HG03378 (cell line): ENCODE measurements around the gene PLEKHG4.

Experiments
- ATAC-seq: cut with Tn5 transposase; IDR thresholded peaks from one replicate; pipeline ENCODE4 v1.9.1; 2021; ENCODE audit warnings: mild to moderate bottlenecking, moderate library complexity; ENCODE audit not compliant: unreplicated experiment

Gene PLEKHG4

GRCh38 chr16:67317853-67318252 lies 38.5 kb downstream of the PLEKHG4 start:
- ATAC-seq, result no peak

DNA sequence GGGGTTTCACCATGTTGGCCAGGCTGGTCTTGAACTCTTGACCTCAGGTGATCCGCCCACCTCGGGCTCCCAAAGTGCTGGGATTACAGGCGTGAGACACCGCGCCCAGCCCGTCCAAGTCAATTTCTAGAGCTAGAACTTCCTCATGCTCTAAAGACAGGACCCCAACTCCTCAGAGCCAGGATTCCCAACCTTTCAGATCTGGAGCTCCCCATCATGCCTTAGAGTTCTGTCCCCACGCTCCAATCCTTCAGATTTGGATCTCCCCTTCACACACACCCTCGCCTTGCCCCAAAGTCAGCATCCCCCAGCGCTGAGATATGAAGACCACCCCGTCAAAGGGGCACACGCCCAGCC lies 46.8 kb downstream of the PLEKHG4 start:
- ATAC-seq, result no peak

DNA sequence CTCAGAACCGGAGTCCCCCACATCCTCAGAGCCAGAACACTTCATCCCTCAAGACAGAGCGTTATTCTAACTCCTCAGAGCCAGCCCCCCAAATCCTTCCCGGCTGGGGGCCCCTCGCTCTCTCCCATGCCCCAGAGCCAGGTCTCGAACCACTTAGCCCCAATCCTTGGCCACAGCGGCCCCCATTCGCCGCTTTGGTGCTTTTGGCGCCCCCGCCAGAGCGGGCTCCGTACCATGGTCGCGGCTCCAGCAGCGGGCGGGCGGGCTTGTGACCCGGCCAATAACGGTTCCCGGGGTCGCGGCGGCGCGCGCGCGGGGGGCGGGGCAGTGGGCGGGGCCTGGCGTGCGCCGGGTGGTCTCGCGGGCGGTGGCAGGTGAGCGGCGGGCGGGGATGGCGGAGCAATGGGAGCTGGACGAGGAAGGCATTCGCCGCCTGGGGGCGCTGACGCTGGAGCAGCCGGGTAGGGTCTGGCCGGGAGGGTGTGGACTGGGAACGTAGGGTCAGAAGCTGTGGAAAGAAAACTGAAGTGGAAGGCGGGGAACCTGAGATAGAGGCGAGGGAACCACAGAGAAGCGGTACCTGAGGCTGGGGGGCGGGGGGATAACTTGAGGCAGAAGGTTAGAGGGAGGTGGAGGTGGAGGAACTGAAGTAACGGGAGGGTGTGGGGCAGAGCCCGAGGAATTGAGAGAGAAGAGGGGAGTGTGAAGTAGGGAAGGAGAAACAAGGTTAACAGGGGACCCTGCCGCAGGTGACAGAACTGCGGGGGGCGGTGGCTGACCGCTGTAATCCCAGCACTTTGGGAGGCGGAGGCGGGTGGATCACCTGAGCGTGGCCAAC lies 47.4 kb downstream of the PLEKHG4 start, which contains the start of the genes KCTD19 and LRRC36:
KCTD19 (minus strand) TSS at position 270 of the 838 bp plus-strand sequence; CDS start at position 236, 34 bp downstream.
LRRC36 (plus strand) TSS at position 344 of the 838 bp plus-strand sequence; CDS start at position 392, 48 bp downstream.
- no peak for ATAC-seq

- no peak for ATAC-seq
Observed at GRCh38 chr16:67327743-67328142, 48.4 kb downstream of the PLEKHG4 start.

DNA sequence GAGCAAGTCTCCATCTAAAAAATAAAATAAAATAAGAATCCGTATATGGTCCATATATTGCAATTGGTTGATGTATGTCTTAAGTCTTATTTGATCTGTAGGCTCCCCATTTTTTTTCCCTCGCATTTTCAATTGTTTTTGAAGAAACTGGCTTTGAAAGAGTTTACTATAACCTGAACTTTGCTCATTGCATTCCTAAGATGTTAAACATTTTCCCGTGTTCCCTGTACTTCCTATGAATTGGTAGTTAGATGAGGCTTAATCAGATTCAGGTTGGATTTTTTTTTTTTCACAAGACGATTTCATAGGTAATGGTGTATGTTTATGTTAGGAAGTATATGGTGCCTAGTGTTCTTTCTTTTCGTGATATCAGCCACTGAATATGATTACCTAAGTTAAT lies 50.6 kb downstream of the PLEKHG4 start:
- ATAC-seq, result no peak

DNA sequence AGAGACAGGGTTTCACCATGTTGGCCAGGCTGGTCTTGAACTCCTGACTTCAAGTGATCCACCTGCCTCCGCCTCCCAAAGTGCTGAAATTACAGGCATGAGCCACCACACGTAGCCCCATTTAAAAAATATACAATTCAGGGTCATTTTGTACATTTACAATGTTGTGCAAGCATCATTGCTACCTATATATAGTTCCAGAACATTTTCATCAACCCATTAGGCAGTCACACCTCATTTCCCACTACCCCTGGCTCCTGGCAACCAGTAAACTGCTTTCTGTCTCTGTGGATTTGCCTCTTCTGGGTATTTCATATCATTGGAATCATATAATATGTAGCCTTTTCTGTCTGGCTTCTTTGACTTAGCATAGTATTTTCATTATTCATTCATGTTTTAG lies 54.0 kb downstream of the PLEKHG4 start:
- no peak for ATAC-seq

DNA sequence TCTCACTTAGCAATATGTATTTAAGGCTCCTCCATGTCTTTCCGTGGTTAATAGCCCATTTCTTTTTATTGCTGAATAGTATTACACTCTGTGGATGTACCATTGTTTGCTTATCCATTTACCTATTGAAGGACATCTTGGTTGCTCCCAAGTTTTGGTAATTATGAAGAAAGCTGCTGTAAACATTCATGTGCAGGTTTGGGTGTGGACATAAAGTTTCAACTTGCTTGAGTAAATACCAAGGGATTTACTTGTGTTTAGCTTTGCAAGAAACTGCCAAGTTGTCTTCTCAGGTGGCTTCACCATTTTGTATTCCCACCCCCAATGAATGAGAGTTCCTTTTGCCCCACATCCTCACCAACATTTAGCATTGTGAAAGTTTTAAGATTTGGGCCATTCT lies 56.8 kb downstream of the PLEKHG4 start:
- ATAC-seq, result no peak

DNA sequence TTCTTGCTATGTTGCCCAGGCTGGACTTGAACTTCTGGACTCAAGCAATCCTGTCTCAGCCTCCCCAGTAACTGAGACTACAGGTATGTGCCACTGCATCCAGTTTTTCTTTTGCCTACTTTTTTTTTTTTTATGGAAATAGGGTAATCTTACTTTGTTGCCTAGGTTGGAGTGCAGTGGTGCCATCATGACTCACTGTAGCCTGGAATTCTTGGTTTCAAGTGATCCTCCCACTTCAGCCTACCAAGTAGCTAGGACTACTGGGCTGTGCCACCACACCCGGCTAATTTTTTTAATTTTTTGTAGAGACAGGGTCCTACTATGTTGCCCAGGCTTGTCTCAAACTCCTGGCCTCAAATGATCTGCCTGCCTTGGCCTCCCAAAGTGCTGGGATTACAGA lies 57.3 kb downstream of the PLEKHG4 start:
- no peak for ATAC-seq
